Measurements from ENCODE around the gene SRBD1. TPM values are rescaled to one million over a fixed set of nuclear protein-coding genes. Genes with fewer than 3 reads are reported as not detected.

The SRBD1 gene
- total RNA-seq, 2 donors from 2014 or later: 19.0 to 22.3 TPM

- no peaks in the 10 kb centered on the region for H3K27me3 ChIP-seq (replicated peaks; ENCODE audit: insufficient read depth)
- TF ChIP-seq, protein P1, sequence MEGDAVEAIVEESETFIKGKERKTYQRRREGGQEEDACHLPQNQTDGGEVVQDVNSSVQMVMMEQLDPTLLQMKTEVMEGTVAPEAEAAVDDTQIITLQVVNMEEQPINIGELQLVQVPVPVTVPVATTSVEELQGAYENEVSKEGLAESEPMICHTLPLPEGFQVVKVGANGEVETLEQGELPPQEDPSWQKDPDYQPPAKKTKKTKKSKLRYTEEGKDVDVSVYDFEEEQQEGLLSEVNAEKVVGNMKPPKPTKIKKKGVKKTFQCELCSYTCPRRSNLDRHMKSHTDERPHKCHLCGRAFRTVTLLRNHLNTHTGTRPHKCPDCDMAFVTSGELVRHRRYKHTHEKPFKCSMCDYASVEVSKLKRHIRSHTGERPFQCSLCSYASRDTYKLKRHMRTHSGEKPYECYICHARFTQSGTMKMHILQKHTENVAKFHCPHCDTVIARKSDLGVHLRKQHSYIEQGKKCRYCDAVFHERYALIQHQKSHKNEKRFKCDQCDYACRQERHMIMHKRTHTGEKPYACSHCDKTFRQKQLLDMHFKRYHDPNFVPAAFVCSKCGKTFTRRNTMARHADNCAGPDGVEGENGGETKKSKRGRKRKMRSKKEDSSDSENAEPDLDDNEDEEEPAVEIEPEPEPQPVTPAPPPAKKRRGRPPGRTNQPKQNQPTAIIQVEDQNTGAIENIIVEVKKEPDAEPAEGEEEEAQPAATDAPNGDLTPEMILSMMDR (IDR thresholded peaks at IDR 0.05): no peak
- no peak overlapping the region for H3K27ac ChIP-seq
- H3K4me1 ChIP-seq (ENCODE audit: control insufficient read depth in 1 of 2, low read depth in 2 of 2): peaks cover 8 to 31% of the 10 kb centered on the region in 2 donors
- DNase-seq (ENCODE audit: low spot score): no peak
- H3K4me3 ChIP-seq: no peak overlapping the region
- H3K9me3 ChIP-seq: no peaks in the 10 kb centered on the region
- no peak for ATAC-seq (ENCODE audit: insufficient number of reproducible peaks, low FRiP score, low read depth)
- no peaks in the 10 kb centered on the region for H3K36me3 ChIP-seq
Observed at GRCh38 chr2:45614330-45614729, 3.3 kb upstream of the SRBD1 start.

DNA sequence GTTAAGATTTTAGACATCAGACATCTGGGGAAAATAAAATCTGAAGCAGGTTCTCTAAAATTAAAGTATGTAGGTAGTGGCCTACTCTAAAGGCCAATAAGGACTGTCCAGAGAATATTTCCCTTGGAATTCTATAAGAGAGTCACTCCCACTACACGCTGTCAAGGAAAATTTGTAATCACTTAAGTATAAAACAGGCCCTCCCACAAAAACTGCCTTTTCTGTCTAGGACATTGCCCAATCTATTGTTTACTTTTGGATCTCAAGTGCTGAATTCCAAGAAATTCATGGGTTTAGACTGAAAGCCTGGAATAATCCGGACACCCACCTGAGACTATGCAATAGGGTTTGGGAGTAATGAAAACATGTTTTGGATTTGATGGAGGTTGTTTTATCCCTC, 1.7 kb upstream of the SRBD1 start:
- no peak for ATAC-seq (ENCODE audit: insufficient number of reproducible peaks, low FRiP score, low read depth)

DNA sequence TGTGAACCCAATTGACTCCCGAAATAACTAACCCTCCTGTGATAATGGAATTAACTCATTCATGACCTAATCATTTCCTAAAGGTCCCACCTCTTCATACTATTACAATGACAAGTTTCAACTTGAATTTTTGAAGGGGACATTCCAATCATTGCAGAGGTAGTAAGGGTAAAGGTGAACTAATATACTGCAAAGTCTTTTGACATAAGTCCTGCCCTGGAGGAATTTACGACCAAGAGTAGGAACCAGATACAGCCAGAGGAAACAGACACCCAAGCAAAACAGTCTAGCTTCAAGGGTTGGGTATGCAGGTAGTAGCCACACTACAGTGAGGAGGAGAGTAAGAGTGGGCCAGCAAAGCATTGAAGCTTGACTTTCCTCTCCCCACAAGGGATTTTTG, 1.2 kb upstream of the SRBD1 start:
- no peak for ATAC-seq (ENCODE audit: insufficient number of reproducible peaks, low FRiP score, low read depth)
- Histone ChIP-seq H3K27ac (no peak overlapping the region), H3K4me1 (ENCODE audit: control insufficient read depth in 1 of 2, low read depth in 2 of 2) (peaks cover 8 to 31% of the 10 kb centered on the region in 2 donors)

More for the DNA sequence above, 1.7 kb upstream of the SRBD1 start:
- DNase-seq (ENCODE audit: low spot score): no peak
- no peaks in the 10 kb centered on the region for H3K9me3 ChIP-seq
- H3K27me3 ChIP-seq (replicated peaks; ENCODE audit: insufficient read depth): no peaks in the 10 kb centered on the region
- H3K36me3 ChIP-seq: no peaks in the 10 kb centered on the region
- TF ChIP-seq, protein P1 (IDR thresholded peaks at IDR 0.05): no peak
- peaks cover 8 to 31% of the 10 kb centered on the region in 2 donors for H3K4me1 ChIP-seq (ENCODE audit: control insufficient read depth in 1 of 2, low read depth in 2 of 2)
- no peak overlapping the region for H3K27ac ChIP-seq
- no peak overlapping the region for H3K4me3 ChIP-seq

DNA sequence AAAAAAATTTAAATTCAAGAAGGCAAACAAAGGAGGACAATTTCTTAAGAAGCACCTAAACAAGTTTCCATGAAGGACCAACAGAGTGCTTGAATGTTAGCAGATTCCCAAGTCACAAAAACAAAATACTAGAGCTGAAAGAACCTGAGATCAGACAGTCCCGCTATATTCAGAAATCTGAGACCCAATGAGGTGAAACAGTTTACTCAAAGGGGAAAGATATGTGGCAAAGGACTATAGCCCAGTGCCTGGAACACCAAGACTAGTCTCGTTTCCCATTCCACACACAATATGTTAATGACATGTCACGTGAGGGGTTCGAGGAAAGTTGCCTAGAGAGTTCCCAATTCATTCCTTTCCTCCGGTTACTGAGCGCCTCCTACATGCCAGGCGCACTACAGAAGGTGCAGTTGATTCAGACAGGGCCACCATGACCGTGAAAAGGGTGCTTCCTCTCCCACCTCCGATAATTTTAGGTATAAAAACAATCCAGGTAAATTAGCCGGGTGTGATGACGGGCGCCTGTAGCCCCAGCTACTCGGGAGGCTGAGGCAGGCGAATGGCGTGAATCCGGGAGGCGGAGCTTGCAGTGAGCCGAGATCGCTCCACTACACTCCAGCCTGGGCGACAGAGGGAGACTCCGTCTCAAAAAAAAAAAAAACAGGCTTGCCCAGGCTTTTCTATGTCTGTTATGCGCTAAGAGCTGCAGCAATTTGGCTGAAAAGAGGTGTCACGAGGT, 617 bp downstream of the SRBD1 start:
- H3K27me3 ChIP-seq (replicated peaks; ENCODE audit: insufficient read depth): no peaks in the 10 kb centered on the region
- peak overlapping the region; percentile 76 for H3K4me3 ChIP-seq
- H3K4me1 ChIP-seq (ENCODE audit: control insufficient read depth in 1 of 2, low read depth in 2 of 2): peaks cover 8 to 31% of the 10 kb centered on the region in 2 donors
- H3K9me3 ChIP-seq: no peaks in the 10 kb centered on the region
- ATAC-seq (ENCODE audit: insufficient number of reproducible peaks, low FRiP score, low read depth) (peak; percentile 13), DNase-seq (ENCODE audit: low spot score) (peak; percentile 8)
- peak overlapping the region; percentile 69 to 72 for H3K27ac ChIP-seq
- TF ChIP-seq, protein P1 (IDR thresholded peaks at IDR 0.05): no peak
- H3K36me3 ChIP-seq: no peaks in the 10 kb centered on the region

More for the DNA sequence above, 1.2 kb upstream of the SRBD1 start:
- TF ChIP-seq, protein P1 (IDR thresholded peaks at IDR 0.05): no peak
- H3K27me3 ChIP-seq (replicated peaks; ENCODE audit: insufficient read depth): no peaks in the 10 kb centered on the region
- no peaks in the 10 kb centered on the region for H3K9me3 ChIP-seq
- no peak overlapping the region for H3K4me3 ChIP-seq
- no peak for DNase-seq (ENCODE audit: low spot score)
- no peaks in the 10 kb centered on the region for H3K36me3 ChIP-seq

- no peak for DNase-seq (ENCODE audit: low spot score)
- H3K4me3 ChIP-seq: no peak overlapping the region
- no peaks in the 10 kb centered on the region for H3K9me3 ChIP-seq
- no peaks in the 10 kb centered on the region for H3K27me3 ChIP-seq (replicated peaks; ENCODE audit: insufficient read depth)
- ATAC-seq (ENCODE audit: insufficient number of reproducible peaks, low FRiP score, low read depth): no peak
- peaks cover 8 to 19% of the 10 kb centered on the region in 2 donors for H3K4me1 ChIP-seq (ENCODE audit: control insufficient read depth in 1 of 2, low read depth in 2 of 2)
- TF ChIP-seq, protein P1 (IDR thresholded peaks at IDR 0.05): peak; percentile 22
- no peaks in the 10 kb centered on the region for H3K36me3 ChIP-seq
- no peak overlapping the region for H3K27ac ChIP-seq
Observed at GRCh38 chr2:45607701-45608100, 3.4 kb downstream of the SRBD1 start.

Measured in thoracic aorta (tissue), 2 donors.